H1 (cell line): ENCODE measurements around the gene METTL25B. TPM values are rescaled to one million over a fixed set of nuclear protein-coding genes. Genes with fewer than 3 reads are reported as not detected.

Source experiments
- CTCF ChIA-PET: fragments of 300-600 bp; sonication (Branson Sonifier 250); formaldehyde crosslinking; loops from one replicate; lab custom pipeline; 2021; ENCODE audit not compliant: partially characterized antibody; lab: Charles Lee
- POLR2A ChIA-PET: fragments of 300-600 bp; sonication (Branson Sonifier 250); formaldehyde crosslinking; loops from one replicate; lab custom pipeline; 2021; ENCODE audit warnings: inconsistent platforms; ENCODE audit not compliant: partially characterized antibody; lab: Charles Lee
- DNase-seq, 2 experiments: peaks; one replicate each; pipeline versions ENCODE4 v3.0.0 to v3.0.0-alpha.2; 2010 to 2022; ENCODE audit warnings: low spot score in 2 of 2, low read depth in 1 of 2, mixed read lengths in 1 of 2
- FAIRE-seq: peaks from 2 replicates; lab custom pipeline; 2011; peaks lifted over from hg19 to GRCh38; lab: Jason Lieb, UNC
- H2AFZ ChIP-seq: 2 replicates; pipeline ENCODE4 v1.8.1; 2012; ENCODE audit warnings: low read length, inconsistent platforms
- H2AK5ac ChIP-seq: 2 replicates; pipeline ENCODE4 v1.6.1; 2013; ENCODE audit warnings: low read depth, low read length
- H2BK120ac ChIP-seq: replicated peaks from 2 replicates; pipeline ENCODE3; 2013; ENCODE audit warnings: low read depth, low read length, inconsistent platforms
- H2BK12ac ChIP-seq: 2 replicates; pipeline ENCODE4 v1.6.1; 2013; ENCODE audit warnings: low read depth, low read length
- H2BK15ac ChIP-seq: 2 replicates; pipeline ENCODE4 v1.6.1; 2013; ENCODE audit warnings: low read length
- H2BK20ac ChIP-seq: 2 replicates; pipeline ENCODE4 v1.6.1; 2013; ENCODE audit warnings: low read length
- H2BK5ac ChIP-seq: 2 replicates; pipeline ENCODE4 v1.6.1; 2013; ENCODE audit warnings: low read depth, low read length
- H3K14ac ChIP-seq: 2 replicates; pipeline ENCODE4 v1.6.1; 2013; ENCODE audit warnings: inconsistent platforms; ENCODE audit not compliant: insufficient read length
- H3K18ac ChIP-seq: 2 replicates; pipeline ENCODE4 v1.6.1; 2013; ENCODE audit warnings: low read length; ENCODE audit errors: extremely low read depth
- H3K23ac ChIP-seq: 2 replicates; pipeline ENCODE4 v1.6.1; 2013; ENCODE audit warnings: inconsistent platforms; ENCODE audit not compliant: insufficient read length
- H3K23me2 ChIP-seq: 2 replicates; pipeline ENCODE4 v1.6.1; 2013; ENCODE audit warnings: low read depth, low read length
- H3K27ac ChIP-seq: 2 replicates; pipeline ENCODE4 v1.6.1; 2011; ENCODE audit warnings: low read depth, low read length, inconsistent platforms
- H3K27me3 ChIP-seq, 4 experiments: replicated peaks in 1 of 4; 1 replicate in 1 of 4; 2 replicates in 3 of 4; pipeline versions ENCODE4 v1.6.1 to v1.8.1; 2011 to 2013; ENCODE audit warnings: low read length in 3 of 4, mild to moderate bottlenecking in 3 of 4, inconsistent platforms in 2 of 4, mixed read lengths in 2 of 4, moderate library complexity in 1 of 4; ENCODE audit not compliant: control insufficient read depth in 3 of 4, insufficient read depth in 3 of 4; ENCODE audit errors: extremely low read depth in 1 of 4
- H3K36me3 ChIP-seq, 4 experiments: 2 replicates each; pipeline versions ENCODE4 v1.6.1 to v1.8.1; 2011 to 2013; ENCODE audit warnings: mild to moderate bottlenecking in 4 of 4, low read length in 3 of 4, moderate library complexity in 2 of 4, control low read depth in 1 of 4, inconsistent platforms in 1 of 4; ENCODE audit not compliant: insufficient read depth in 4 of 4, control insufficient read depth in 2 of 4
- H3K4ac ChIP-seq: replicated peaks from 2 replicates; pipeline ENCODE3; 2013; ENCODE audit warnings: low read length, low read depth, mixed read lengths, inconsistent platforms; ENCODE audit not compliant: insufficient read length
- H3K4me1 ChIP-seq, 4 experiments: replicated peaks in 1 of 4; 1 replicate in 1 of 4; 2 replicates in 3 of 4; pipeline versions ENCODE4 v1.6.1 to v1.8.1; 2011 to 2013; ENCODE audit warnings: low read length in 3 of 4, inconsistent platforms in 2 of 4, mixed read lengths in 1 of 4; ENCODE audit not compliant: insufficient read depth in 4 of 4, control insufficient read depth in 3 of 4
- H3K4me2 ChIP-seq, 2 experiments: 2 replicates each; pipeline versions ENCODE4 v1.6.1 to v1.8.1; 2011 to 2013; ENCODE audit warnings: low read depth in 2 of 2, low read length in 2 of 2, control low read depth in 1 of 2, inconsistent platforms in 1 of 2, mild to moderate bottlenecking in 1 of 2; ENCODE audit not compliant: insufficient read depth in 1 of 2
- H3K4me3 ChIP-seq, 4 experiments: fragments of 200-600, 300-600 bp in 1 of 4; sonication (generic), shearing (Covaris generic), sonication (Bioruptor Twin) in 1 of 4; 2 replicates each; pipeline versions ENCODE4 v1.5.1 to v1.8.1; 2011 to 2016; ENCODE audit warnings: low read length in 4 of 4, low read depth in 3 of 4, control low read depth in 2 of 4, inconsistent platforms in 2 of 4, mild to moderate bottlenecking in 2 of 4, mixed read lengths in 1 of 4, moderate library complexity in 1 of 4; ENCODE audit not compliant: insufficient read depth in 2 of 4; ENCODE audit errors: extremely low read depth in 1 of 4
- H3K56ac ChIP-seq: replicated peaks from 2 replicates; pipeline ENCODE3; 2013; ENCODE audit warnings: low read depth, mild to moderate bottlenecking, mixed read lengths, low read length, inconsistent platforms; ENCODE audit not compliant: insufficient read length
- H3K79me1 ChIP-seq: 2 replicates; pipeline ENCODE4 v1.6.1; 2013; ENCODE audit warnings: low read depth, low read length, control low read depth
- H3K79me2 ChIP-seq, 2 experiments: 2 replicates each; pipeline versions ENCODE4 v1.6.1 to v1.8.1; 2012 to 2013; ENCODE audit warnings: low read length in 2 of 2, mild to moderate bottlenecking in 2 of 2, inconsistent platforms in 1 of 2; ENCODE audit not compliant: insufficient read depth in 2 of 2, control insufficient read depth in 1 of 2
- H3K9ac ChIP-seq, 4 experiments: replicated peaks in 1 of 4; 1 replicate in 1 of 4; 2 replicates in 3 of 4; pipeline versions ENCODE4 v1.6.1 to v1.8.1; 2011 to 2013; ENCODE audit warnings: low read depth in 3 of 4, low read length in 3 of 4, control low read depth in 2 of 4, mild to moderate bottlenecking in 2 of 4, moderate library complexity in 2 of 4, inconsistent platforms in 1 of 4; ENCODE audit errors: extremely low read depth in 1 of 4
- H3K9me3 ChIP-seq, 2 experiments: 2 replicates each; pipeline versions ENCODE4 v1.6.1 to v1.8.1; 2012 to 2013; ENCODE audit warnings: mild to moderate bottlenecking in 2 of 2, moderate library complexity in 2 of 2, control low read depth in 1 of 2, inconsistent platforms in 1 of 2, low read depth in 1 of 2, low read length in 1 of 2, mixed read lengths in 1 of 2; ENCODE audit not compliant: insufficient read depth in 2 of 2
- H4K20me1 ChIP-seq, 2 experiments: replicated peaks in 1 of 2; 2 replicates each; pipeline versions ENCODE3 to v1.8.1; 2011 to 2013; ENCODE audit warnings: inconsistent platforms in 2 of 2, low read length in 2 of 2, mild to moderate bottlenecking in 1 of 2; ENCODE audit not compliant: insufficient read depth in 2 of 2, control insufficient read depth in 1 of 2
- H4K5ac ChIP-seq: 2 replicates; pipeline ENCODE4 v1.6.1; 2013; ENCODE audit warnings: low read length, low read depth, mixed read lengths, inconsistent platforms; ENCODE audit not compliant: insufficient read length
- H4K8ac ChIP-seq: 2 replicates; pipeline ENCODE4 v1.8.0; 2013; ENCODE audit warnings: mild to moderate bottlenecking, moderate library complexity, low read length, inconsistent platforms; ENCODE audit not compliant: insufficient read depth; ENCODE audit errors: extremely low read depth
- H4K91ac ChIP-seq: replicated peaks from 2 replicates; pipeline ENCODE3; 2013; ENCODE audit warnings: low read length, mixed read lengths, inconsistent platforms; ENCODE audit not compliant: insufficient read length
- ASH2L ChIP-seq: fragments of 200-600, 300-600 bp; sonication (generic); IDR thresholded peaks from one replicate; pipeline ENCODE4 v1.7.1; 2017; ENCODE audit warnings: low read length
- BACH1 ChIP-seq: IDR thresholded peaks from 2 replicates; pipeline ENCODE4 v1.6.1; 2012; ENCODE audit warnings: low read length, improper control_type of control experiment
- CBX5 ChIP-seq: fragments of 300-800, 300-1000 bp; sonication (generic); IDR thresholded peaks from 2 replicates; pipeline ENCODE4 v1.7.1; 2016; ENCODE audit warnings: antibody characterized with exemption, low read length, low read depth
- CBX8 ChIP-seq: fragments of 300-800, 300-1000 bp; sonication (generic); IDR thresholded peaks from 2 replicates; pipeline ENCODE4 v1.7.1; 2016; ENCODE audit warnings: low read depth, low read length, borderline replicate concordance
- CEBPB ChIP-seq: IDR thresholded peaks from 2 replicates; pipeline ENCODE4 v1.6.1; 2012; ENCODE audit warnings: low read depth, low read length
- CHD2 ChIP-seq: IDR thresholded peaks from 2 replicates; pipeline ENCODE4 v1.6.1; 2012; ENCODE audit warnings: low read length, improper control_type of control experiment
- EZH2 ChIP-seq: fragments of 200-600 bp; sonication (generic); IDR thresholded peaks from 2 replicates; pipeline ENCODE4 v1.7.1; 2012; ENCODE audit warnings: low read depth, mild to moderate bottlenecking, moderate library complexity, low read length, inconsistent platforms; ENCODE audit not compliant: severe bottlenecking
- GABPA ChIP-seq: IDR thresholded peaks from 2 replicates; pipeline ENCODE4 v1.6.1; 2011; ENCODE audit warnings: mild to moderate bottlenecking, low read length, moderate library complexity, borderline replicate concordance; ENCODE audit not compliant: insufficient read depth
- GTF2F1 ChIP-seq: IDR thresholded peaks from 2 replicates; pipeline ENCODE4 v1.6.1; 2012; ENCODE audit warnings: low read depth, low read length, improper control_type of control experiment, borderline replicate concordance
- HDAC6 ChIP-seq: IDR thresholded peaks from one replicate; pipeline ENCODE4 v1.7.1; 2012; ENCODE audit warnings: low read depth, mild to moderate bottlenecking, inconsistent platforms, low read length, moderate library complexity
- KDM1A ChIP-seq: fragments of 200-600, 300-600 bp; sonication (generic); IDR thresholded peaks from 2 replicates; pipeline ENCODE4 v1.7.1; 2016; ENCODE audit warnings: mild to moderate bottlenecking, low read length, borderline replicate concordance
- POU5F1 ChIP-seq: IDR thresholded peaks from 2 replicates; pipeline ENCODE4 v1.6.1; 2011; ENCODE audit warnings: low read depth, mild to moderate bottlenecking, low read length, moderate library complexity
- SUZ12 ChIP-seq: fragments of 200-600 bp; sonication (generic); IDR thresholded peaks from 2 replicates; pipeline ENCODE4 v1.6.1; 2012; ENCODE audit warnings: mild to moderate bottlenecking, inconsistent platforms, low read length, moderate library complexity, mixed read lengths
- TCF12 ChIP-seq: IDR thresholded peaks from 2 replicates; pipeline ENCODE4 v1.6.1; 2011; ENCODE audit warnings: low read depth, mild to moderate bottlenecking, low read length
- YY1 ChIP-seq: IDR thresholded peaks from 2 replicates; pipeline ENCODE4 v1.6.1; 2011; ENCODE audit warnings: low read depth, mild to moderate bottlenecking, low read length
- WGBS, 2 experiments: shearing (Covaris generic) in 1 of 2; methylation state at CpG; one replicate each; pipeline versions ENCODE4 v1.1.6 to v1.1.7; 2013 to 2015; ENCODE audit warnings: low lambda C conversion rate in 2 of 2, mixed read lengths in 2 of 2, inconsistent platforms in 1 of 2, low coverage in 1 of 2, missing lambda C conversion rate in 1 of 2; ENCODE audit not compliant: insufficient replicate concordance in 2 of 2, insufficient coverage in 1 of 2, insufficient read length in 1 of 2; ENCODE audit errors: extremely low coverage in 1 of 2, missing lambda C conversion rate in 1 of 2; 5-methylcytosine and 5-hydroxymethylcytosine counted together
- polyA plus RNA-seq, 7 experiments: library from polyadenylated mRNA; depleted of rRNA in 3 of 7; stranded (reverse) in 5 of 7; unstranded in 2 of 7; fragments of >200 nt in 5 of 7; fragments of 200-250 nt in 2 of 7; gene quantifications; 1 replicate in 5 of 7; 2 replicates in 1 of 7; 4 replicates in 1 of 7; pipeline versions ENCODE4 v1.2.1 to v1.2.3, GENCODE V29; 2011 to 2013; ENCODE audit warnings: missing spikeins in 2 of 7, mixed read lengths in 2 of 7
- total RNA-seq: library from RNA; stranded (reverse); fragmentation: NEBNext Ultra II Directional; extraction: Animal tissue kit (Norgen Biotek cat#: 25700); gene quantifications from 2 replicates; pipeline ENCODE4 v1.2.1, GENCODE V29; 2021

METTL25B gene
- total and polyA plus RNA-seq, 2 of the 8 experiments (the other 6 are each of a cell fraction or from before 2014, with no cell fraction given): 28.4 to 30.1 TPM

GRCh38 chr1:156742017-156742416 is 13.7 kb downstream of the METTL25B start:
- Histone ChIP-seq H2BK5ac (peak overlapping the region; percentile 81; the same call in 1 of the 2 replicates), H2BK120ac (no peak overlapping the region), H2AK5ac (no peak overlapping the region), H4K8ac (no peak overlapping the region), H4K20me1 (peaks cover 0 to 2% of the 10 kb centered on the region in 2 experiments), H3K18ac (no peak overlapping the region), H4K91ac (no peak overlapping the region), H3K79me2 (peaks cover 8 to 27% of the 10 kb centered on the region in 2 experiments), H3K9ac (no peak overlapping the region), H3K9me3 (no peaks in the 10 kb centered on the region), H3K4ac (no peak overlapping the region), H3K4me3 (peak overlapping the region in 1 of 4 experiments; percentile 51; a peak in 2 of 8 replicates), H3K27me3 (no peaks in the 10 kb centered on the region), H3K56ac (no peak overlapping the region), H3K23me2 (peaks cover 5% of the 10 kb centered on the region), H2AFZ (no peak overlapping the region), H3K4me2 (peak overlapping the region; percentile 67 to 68; a peak in 1 of 4 replicates), H3K14ac (no peak overlapping the region), H4K5ac (no peak overlapping the region), H2BK12ac (no peak overlapping the region), H3K27ac (peak overlapping the region; percentile 36), H3K4me1 (peaks cover 8 to 21% (median 13%) of the 10 kb centered on the region in 4 experiments), H3K23ac (no peak overlapping the region), H2BK15ac (0 out of 2 replicates have a peak overlapping the region, but pooled peaks have one; percentile 46), H3K79me1 (peaks cover 9% of the 10 kb centered on the region), H3K36me3 (peaks cover 13 to 36% (median 14%) of the 10 kb centered on the region in 4 experiments; a peak in 6 of 8 replicates), H2BK20ac (no peak overlapping the region)
- CTCF ChIA-PET: interaction anchor here (1.1 to 6.6 kb wide), 6 partner anchors 10 to 117 kb away, joined by 5 to 76 read pairs (median 10); partner anchors contain the start of genes CRABP2, HDGF, INSRR and ISG20L2
- DNase-seq (no peak), FAIRE-seq (no peak)
- POLR2A ChIA-PET: interaction anchor here (0.9 to 10.7 kb wide), 9 partner anchors 9 to 66 kb away, joined by 3 to 214 read pairs (median 6); partner anchors contain the start of genes CRABP2, HDGF, ISG20L2 and METTL25B
- WGBS, 2 experiments: 91% methylated on average over 3 of the region's 3 CpGs; no CpG with 5 or more reads in 1 of the 2 experiments
- TF ChIP-seq GABPA (no peak), TCF12 (no peak), HDAC6 (no peak), SUZ12 (no peak), CBX5 (no peak), ASH2L (no peak), CHD2 (no peak), CBX8 (no peak), YY1 (no peak), CEBPB (no peak), KDM1A (no peak), GTF2F1 (no peak), POU5F1 (no peak), BACH1 (no peak), EZH2 (no peak)
